Activated CD4-positive, alpha-beta T cell treated with anti-CD3 and anti-CD28 coated beads, Interleukin-2, amount 50 U/mL, for 16 hours (primary cell): ENCODE measurements around the gene BTBD9.

ENCODE experiments used
- DNase-seq: peaks from one replicate; pipeline ENCODE4 v3.0.0-alpha.2; 2020

BTBD9 gene

DNA sequence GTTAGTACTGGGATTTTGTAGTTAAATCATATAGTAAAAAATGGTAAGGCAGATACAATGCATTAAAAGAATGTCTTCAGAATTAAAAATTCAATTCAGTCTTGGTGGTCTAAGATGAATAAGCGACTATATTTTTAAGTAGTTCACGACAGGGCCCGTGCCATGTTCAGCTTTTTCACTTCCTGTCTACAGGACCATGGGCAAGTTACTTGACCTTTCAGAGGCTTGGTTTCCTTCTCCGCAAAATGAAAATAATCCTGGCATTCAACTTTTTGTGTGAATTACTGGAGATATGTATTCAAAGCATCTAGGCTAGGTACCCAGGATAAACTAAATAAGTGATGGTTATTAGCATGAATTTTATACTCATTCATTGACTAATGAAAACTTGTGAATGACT, 216.0 kb downstream of the BTBD9 start:
- no peak for DNase-seq

DNA sequence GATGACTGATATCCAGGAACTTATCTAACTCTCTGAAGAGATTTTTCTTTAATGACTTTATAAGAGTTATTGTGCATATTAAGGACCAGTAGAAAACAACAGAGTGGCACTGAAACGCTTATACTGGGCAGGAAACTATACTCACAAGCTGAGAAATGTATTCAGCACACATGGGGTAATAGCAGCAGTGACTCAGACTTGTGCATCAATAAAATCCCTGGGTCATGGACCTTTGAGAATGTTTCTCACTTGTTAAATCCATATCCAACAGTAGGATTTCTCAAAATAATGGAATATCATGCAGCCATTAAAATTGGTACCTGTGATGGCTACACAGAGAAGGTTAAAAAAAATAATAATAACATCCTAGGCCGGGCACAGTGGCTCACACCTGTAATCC, 219.5 kb downstream of the BTBD9 start:
- DNase-seq: no peak

DNA sequence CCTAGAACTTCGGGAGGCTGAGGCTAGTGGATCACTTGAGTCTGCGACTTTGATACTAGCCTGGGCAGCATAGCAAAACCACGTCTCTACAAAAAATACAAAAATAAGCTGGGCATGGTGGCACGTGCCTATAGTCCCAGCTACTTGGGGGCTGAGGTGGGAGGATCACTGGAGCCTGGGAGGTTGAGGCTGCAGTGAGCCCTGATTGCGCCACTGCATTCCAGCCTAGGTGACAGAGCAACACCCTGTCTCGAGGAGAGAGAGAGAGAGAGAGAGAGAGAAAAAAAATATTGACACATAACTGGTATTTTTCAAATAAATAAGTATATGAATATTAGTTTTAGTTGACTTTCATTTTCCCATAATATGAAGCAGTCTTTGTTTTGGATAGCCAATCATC, 222.2 kb downstream of the BTBD9 start:
- DNase-seq: no peak

DNA sequence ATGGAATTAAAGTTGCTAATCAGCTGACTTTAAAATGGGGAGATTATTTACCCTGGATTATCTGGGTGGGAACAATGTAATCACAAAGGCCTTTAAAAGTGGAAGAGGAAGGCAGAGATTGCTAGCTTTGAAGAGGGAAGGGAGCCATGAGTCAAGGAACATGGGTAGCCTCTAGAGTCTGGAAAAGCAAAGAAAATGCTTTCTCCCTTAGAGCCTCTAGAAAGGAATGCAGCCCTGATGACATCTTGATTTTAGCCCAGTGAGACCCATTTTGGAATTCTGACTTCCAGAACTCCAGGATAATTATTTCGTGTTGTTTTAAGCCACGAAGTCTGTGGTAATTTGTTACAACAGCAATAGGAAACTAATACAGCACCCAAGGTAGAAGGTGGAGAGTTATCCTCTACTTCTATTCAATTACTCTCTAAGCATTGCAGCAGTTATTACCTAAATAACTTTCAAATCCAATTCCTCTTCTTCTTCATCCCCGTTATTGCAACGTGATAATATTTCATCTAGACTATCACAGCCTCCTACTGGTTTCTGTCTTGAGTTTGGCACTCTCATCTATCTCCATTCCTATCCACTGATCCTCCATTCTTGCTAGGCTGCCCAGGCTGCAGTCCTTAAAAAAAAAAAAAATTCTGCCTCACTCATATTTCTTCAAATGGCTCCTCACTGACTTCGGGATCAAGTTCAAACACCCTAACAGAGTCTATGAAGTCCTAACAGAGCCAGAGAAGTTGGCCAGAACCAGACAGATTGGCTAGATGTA, 224.3 kb downstream of the BTBD9 start:
- no peak for DNase-seq

DNA sequence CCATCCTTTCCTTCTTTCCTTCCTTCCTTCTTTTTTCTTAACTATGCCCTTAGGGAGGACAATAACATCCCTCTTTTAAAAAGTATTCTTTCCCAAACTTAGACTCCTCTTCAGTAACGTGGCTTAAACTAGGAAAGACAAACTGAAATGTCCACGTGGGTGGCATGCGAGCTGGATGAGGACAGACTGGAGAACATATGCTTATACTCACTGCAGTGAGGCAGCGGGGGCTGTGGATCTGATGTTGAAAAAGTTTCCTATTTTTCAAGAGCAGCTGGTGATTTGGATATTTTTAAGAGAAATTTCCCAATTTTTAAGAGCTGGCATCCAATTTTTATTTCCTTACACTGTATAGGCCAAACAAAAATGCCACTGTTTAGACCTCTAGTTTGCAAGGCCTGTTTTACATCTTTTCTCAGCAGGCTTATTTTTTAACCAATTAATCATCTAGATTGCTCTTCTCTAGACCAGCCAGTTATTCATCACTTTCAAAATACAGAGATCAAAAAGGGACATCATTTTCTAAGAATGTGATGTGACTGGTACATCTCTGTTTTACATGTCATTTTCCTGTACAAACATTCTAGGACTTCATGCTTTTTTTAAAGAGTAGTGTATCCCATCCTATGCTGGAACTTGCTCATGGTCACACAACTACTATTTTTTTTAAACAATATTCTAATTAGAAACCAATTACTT, 226.5 kb downstream of the BTBD9 start:
- peak; percentile 23 for DNase-seq

DNA sequence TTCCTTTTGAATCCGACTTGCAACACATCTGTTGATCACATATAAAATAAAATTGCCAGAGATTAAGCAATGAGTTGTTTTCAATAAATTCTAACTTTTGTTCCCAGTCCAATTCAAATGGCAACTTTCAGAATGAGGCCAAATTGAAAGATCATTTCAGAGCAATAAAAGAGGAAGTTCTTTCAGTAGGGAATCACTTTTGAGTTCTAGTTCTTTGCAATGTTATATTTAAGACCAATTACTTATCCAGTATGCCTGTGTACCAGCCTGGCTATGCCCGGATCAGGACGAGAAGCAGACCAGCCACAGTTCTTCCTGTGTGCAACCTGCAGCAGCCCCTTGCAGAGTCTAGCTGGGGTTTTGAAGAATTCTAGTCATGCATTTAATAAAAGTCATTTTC, 232.5 kb downstream of the BTBD9 start:
- no peak for DNase-seq

DNA sequence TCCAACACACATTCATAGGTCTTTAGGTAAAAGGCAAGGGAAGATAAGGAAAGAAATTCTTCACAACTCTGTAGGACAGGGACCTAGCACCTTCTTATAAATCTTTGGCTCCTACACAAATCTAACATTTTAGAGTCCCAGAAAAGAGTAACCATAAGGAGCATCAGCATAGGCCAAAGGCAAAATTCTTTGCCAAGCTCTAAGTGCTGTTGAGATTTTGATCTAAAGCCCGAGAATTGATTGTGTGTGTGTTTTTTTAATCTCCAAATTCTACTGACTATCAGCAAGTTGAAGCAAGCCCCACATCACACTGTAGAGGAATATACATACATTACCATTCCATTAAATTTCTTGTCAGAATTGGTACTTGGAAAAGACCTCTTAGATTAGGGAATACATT, 233.6 kb downstream of the BTBD9 start:
- no peak for DNase-seq

DNA sequence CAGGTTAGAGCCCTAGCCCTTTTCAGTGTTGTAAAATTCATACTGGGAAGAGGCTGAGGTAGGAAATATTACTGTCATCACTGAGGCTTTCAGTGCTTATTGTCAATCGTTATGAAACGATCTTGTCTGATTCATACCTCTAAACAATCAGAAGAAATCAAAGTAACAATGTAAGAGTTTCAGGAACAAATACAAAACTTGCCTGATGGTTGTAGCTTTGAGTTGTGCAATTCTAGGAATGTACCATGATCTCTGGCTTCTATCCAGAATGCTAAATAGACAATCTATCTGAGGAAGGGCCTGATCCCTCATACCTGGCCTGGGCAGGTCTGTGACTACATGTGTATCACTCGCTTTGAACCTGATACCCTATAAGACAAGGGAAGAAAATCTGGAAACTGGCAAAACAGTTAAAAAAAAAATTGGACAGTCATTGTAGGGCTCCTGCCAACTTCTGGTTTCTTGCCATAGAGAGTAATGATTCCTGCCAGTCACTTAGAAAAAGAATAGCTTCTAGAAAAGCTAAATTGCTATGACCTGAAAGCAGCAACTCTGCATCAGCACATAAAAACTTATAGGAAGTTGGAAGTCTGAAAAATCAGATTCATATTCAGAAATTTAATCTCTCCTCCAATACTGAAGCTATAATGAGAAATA, 234.7 kb downstream of the BTBD9 start:
- DNase-seq: peak; percentile 9

DNA sequence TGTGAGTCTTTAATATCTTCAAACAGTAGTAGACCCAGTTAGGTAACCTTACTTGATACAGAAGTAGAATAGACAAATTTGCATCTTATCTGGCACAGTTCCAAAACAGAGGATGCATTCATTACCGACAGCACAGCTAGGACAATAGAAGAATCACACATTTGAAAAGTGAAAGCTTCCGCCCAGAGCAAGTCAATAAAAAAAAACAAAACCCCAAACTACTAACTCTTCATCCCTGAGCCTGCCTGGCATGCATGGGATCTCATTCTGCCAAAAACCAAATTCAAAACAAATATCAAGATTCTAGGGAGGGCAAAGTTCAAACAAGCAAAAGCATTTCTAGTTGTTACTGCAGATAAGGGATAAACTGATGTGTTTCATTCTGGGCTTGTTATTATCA, 235.4 kb downstream of the BTBD9 start:
- no peak for DNase-seq

DNA sequence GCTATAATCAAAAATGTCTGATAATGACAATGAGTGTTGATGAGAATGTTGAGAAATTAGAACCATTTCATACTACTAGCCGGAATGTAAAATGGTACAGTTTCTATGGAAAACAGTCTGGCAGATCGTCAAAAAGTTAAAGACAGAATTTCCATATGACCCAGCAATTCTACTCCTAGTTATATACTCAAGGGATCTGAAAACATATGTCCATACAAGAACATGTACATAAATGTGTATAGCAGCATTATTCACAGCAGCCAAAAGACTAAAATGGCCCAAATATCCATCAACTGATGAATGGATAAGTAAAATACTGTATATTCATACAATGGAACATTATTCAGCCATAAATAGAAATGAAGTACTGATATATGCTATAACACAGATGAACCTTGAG, 236.2 kb downstream of the BTBD9 start:
- no peak for DNase-seq

DNA sequence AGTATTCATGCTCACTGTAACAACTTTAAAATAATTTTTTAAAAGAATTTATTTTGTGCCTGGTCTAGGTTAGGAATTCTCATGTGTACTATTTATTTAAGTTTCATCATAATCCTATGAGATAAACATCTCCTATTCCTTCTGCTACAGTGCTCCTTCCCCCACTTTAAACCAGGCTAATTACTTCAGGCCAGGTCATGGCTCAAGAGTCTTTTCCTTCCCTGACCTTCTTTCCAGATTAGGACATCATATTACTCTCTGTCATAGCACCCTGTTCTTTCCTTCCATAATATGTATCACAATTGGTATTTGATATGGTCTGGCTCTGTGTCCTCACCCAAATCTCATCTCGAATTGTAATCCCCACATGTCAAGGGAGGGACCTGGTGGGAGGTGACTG, 239.0 kb downstream of the BTBD9 start:
- DNase-seq: no peak

DNA sequence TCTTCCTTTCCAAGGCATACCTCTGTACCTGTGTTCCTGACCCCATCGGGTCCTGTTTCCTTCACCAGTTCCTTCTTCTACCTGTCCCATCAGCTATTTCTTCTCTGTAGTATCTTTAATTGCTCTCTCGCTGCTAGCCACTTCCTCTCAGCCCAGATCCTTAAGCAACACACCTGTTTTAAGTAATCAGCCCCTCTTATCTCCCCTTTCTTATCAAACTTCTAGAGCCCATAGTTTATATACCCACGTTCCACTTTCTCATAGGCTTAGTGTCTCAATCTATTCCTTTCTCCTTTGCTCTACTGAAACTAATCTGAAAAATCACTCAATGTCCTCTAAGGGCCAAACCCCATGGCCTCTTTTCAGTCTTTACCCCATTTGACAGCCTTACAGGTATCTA, 239.6 kb downstream of the BTBD9 start:
- DNase-seq: no peak

DNA sequence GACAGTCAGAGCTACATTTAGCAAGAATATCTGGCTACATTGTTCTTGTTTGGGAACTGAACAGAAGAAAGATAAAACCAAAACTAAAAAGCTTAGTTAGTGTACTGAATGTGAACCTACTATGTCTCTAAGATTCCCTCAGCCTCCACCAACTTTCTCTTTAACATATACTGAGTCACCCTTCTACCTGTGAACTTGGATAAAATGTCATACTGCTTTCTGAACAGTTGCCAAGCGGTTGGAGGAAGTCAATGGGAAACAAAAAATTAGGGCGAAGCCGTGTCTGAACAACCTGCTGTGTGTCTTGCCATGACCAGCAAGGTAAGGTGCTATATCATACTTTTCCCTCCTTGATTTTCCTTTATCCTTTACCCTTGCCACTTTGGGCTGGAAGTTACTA, 243.5 kb downstream of the BTBD9 start:
- no peak for DNase-seq

DNA sequence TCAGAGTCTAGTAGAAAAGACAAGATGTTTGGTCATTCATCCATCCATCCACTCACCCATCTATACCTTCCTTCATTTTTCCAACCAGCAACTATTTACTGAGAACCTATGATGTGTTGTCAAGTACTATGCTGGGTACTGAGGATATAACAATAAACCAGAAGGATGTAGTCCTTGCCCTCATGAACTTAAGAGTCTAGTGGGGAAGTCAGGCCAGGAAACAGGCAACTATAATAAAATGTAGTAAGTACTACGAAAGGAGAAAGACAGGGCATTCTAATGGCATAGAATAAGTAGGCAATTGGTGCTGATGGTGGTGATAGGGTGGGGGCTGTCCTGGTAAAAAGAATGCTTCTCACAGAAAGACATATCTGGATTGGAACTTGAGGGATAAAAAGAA, 245.7 kb downstream of the BTBD9 start:
- no peak for DNase-seq

DNA sequence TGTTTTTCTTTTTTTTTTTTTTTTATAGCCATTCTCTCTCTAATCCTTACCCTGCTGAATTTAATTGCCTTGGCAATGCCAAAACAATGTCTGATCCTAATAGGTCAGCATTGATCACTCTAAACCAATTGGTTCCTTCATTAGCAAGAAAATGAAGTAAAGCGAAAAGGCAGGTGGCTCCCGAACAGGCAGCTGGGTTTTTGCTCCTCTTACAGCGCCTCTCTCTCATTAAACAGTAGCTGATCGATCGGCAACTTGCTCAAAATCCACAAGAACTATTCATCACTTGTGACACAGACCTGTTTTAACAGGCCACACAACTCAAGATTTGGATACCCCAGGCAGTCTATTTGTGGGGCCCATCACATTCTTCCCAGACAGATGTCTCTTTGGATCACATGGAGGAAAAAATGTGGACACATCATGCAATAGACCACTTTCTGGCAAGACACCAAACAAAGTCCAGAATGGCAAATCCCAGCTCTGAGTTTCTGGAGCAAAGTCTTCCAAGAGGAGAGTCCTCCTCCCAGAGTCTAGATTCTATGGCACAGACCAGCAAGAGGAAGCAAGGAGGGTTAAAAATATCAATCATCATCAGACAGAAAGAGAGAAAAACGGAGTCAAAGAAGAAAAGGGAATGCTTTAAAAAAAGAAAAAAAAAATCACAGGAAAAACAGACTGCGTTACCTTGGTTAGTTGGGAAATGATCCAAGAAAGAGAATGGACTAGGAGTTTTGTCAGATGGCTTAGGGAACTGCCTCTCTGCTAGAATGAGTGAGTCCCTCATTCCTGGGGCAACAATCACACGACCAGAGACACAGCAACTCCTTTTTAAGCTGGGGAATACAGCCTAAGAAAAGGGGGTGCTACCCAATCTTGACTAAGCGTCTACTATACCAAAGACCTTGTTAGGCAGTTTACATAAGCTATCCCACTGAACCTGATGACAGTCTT, 247.8 kb downstream of the BTBD9 start:
- no peak for DNase-seq

DNA sequence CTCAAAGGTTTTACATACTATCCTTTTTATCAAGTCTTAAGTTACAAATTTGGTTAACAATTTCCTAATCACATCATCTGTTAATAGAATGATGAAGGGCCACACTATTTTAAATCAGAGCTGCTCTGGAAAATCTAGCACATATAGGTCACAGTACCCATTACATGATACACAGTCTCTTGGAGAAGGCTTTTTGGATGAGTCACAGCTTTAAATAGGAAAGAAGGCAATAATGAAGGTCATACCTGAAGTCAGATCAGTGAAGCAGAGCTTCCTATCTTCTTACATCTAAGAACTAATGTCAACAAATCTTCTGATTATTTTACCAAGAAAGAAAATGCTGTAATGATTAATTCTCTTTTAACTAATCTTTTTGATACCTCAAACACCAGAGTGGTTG, 248.5 kb downstream of the BTBD9 start:
- no peak for DNase-seq

DNA sequence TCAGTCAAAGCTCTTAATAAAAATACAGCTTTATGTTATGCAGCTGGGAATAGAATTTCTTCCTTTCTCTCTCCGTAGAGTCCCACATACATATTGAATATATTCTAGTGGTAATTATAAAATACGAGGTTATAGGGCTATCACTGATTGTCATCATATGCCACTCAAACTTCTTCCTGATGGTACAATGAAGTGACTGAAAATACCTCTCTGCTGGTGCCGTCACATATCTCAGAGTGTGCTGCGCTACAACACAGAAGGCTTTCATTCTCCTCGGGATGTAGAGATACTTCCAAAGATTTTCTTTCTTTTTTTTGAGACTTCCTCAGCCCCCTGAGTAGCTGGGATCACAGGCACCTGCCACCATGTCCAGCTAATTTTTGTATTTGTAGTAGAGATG, 249.9 kb downstream of the BTBD9 start:
- no peak for DNase-seq

DNA sequence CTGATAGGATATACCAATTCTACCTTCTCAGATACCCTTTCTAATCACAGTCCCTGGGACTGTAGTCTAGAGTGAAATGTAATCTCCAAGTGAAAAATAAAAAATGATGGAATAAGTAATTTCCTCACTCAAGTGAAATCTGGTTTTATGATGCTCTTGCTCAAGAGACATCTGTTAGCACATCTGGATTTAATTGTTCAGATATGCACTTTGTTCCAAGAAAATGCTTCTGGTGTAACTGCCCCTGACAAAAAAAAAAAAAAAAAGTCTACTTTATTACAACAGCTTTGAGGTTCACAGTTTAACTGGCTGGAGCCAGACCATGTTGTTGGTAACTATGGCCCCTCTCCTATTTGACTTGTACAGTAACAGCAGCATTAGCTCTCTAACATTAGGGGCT, 251.8 kb downstream of the BTBD9 start:
- DNase-seq: no peak

DNA sequence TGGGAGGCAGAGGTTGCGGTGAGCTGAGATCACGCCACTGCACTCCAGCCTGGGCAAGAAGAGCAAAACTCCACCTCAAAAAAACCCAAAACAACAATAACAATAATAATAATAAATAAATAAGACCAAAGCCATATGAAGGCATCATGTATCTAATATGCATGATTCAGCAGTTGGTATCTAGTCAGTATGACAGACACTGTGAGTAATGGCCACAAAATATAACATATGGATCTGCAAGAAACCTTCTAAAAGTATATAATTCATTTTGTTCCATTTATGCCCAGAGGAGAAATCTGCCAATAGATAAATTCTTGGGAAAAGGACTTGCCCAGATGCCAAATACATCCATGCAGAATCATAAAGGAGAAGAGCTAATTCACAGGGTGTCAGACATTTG, 252.3 kb downstream of the BTBD9 start:
- no peak for DNase-seq

DNA sequence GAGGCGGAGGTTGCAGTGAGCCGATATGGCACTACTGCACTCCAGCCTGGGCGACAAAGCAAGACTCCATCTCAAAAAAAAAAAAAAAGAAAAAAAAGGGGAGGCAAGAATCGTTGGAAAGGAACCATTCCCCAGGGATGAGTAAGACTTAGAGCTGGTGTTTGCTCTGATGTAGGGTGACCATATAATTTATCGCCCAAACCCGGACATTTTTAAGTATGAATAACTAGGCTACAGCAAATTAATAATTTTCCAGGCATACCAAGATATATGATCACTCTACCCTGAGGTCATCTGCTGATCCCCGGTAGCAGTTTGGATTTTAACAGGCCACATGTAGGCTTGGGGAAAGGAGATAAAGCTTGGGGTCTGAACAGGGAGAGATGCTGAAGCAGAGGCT, 260.9 kb downstream of the BTBD9 start:
- DNase-seq: no peak

DNA sequence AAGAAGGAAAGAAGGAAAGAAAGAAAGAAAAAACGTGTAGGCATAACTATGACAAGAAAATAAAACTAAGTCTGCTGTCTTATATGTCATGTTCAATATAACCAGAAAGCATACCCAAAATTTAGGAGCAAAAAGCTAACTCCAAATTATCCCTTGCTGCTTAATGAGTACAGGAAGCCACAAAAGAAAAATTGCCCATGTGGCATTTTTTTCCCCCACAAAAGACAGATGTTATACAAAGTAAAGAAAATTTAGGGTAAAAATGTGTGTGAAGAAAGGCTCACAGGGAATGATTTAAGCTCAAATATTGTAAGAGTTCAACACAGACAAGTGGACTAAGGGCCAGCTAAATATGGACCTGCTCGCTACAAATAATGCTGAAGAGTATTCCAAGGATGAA, 263.8 kb downstream of the BTBD9 start:
- DNase-seq: no peak

DNA sequence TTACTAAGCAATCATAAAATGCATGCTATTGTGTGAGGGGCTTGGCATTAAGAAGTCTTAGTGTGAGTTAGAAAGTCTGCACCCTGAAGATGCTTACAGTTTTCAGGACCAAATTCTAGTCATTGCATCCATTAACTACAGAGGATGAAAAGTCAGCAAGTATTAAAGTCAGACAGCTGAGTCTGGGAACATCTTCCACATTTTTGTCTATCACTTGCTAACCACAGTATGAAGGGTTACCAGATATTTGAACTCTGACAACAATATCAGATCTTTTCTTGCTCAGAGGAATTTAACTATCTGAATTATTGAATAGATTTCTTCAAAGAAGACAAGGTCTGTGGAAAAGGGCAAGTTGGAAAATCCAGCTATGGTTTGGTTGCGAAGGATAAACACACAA, 264.4 kb downstream of the BTBD9 start:
- no peak for DNase-seq

DNA sequence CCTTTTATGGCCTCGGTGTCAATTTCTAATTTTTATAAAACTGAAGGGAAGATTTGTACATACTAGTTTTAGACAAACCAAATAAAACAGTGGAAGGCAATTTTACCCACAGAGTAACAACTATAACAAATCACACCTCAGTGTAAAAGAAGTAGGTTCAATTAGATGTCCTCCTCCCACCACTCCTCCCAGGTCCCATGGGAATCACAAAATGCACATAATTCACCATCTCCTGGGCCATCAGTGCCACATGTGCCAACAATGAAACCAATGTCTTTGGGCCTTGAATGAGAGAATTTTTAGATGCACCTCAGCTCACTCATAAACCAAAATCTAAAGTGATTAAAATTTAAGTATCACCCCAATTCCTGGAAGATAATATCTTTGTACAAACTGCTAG, 267.8 kb downstream of the BTBD9 start:
- DNase-seq: no peak
